ENCODE results near the gene DNLZ. TPM values are rescaled to one million over a fixed set of nuclear protein-coding genes. Genes with fewer than 3 reads are reported as not detected.

Gene DNLZ
- polyA plus RNA-seq, 2 of the 4 experiments (the other 2 are of a cell fraction) = 8.0 to 19.9 TPM

DNA sequence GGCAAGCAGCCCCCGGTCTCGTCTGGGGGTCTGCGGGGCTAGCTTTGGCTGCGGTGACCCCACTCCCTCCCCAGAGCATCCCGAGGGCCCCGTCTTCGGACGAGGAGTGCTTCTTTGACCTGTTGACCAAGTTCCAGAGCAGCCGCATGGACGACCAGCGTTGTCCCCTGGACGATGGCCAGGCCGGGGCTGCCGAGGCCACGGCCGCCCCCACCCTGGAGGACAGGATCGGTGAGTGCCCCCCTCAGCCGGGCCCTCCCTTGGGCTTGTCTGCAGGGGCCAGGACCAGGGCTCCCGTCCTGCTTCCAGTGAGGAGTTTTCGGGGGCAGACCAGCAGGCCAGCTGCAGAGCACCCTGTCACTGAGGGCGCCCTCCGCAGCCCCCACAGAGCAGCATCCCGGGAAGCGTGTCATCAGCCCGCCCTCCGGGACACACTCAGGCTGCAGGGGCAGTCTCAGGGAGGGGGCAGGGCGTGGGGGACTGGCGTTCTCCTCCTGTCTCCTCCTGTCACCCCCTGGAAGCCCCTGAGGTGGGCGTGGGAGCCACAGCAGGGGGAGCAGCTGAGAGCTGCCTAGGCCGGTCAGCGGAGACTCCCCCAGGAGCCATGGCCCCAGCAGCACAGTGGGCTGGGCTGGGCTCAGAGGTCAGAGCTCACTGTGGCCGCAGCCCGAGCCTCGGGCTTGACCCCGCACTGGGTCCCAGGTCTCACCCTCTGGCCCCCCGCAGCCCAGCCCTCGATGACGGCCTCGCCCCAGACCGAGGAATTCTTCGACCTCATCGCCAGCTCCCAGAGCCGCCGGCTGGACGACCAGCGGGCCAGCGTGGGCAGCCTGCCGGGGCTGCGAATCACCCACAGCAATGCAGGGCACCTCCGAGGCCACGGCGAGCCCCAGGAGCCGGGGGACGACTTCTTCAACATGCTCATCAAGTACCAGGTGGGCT is 7.7 kb downstream of the DNLZ start:
- POLR2A ChIA-PET = no interaction called here
- no peaks in the 10 kb centered on the region for H3K9me3 ChIP-seq
- DNase-seq (ENCODE audit: low read depth in 1 of 2, low spot score in 1 of 2) (no peak), FAIRE-seq (no peak), ATAC-seq (no peak)
- no peak for TF ChIP-seq PHF8 (IDR thresholded peaks at IDR 0.05; ENCODE audit: borderline replicate concordance, low read depth)
- no peak for TF ChIP-seq HEYL (CRISPR knock-in tag; IDR thresholded peaks at IDR 0.05)
- TF ChIP-seq, protein P1, sequence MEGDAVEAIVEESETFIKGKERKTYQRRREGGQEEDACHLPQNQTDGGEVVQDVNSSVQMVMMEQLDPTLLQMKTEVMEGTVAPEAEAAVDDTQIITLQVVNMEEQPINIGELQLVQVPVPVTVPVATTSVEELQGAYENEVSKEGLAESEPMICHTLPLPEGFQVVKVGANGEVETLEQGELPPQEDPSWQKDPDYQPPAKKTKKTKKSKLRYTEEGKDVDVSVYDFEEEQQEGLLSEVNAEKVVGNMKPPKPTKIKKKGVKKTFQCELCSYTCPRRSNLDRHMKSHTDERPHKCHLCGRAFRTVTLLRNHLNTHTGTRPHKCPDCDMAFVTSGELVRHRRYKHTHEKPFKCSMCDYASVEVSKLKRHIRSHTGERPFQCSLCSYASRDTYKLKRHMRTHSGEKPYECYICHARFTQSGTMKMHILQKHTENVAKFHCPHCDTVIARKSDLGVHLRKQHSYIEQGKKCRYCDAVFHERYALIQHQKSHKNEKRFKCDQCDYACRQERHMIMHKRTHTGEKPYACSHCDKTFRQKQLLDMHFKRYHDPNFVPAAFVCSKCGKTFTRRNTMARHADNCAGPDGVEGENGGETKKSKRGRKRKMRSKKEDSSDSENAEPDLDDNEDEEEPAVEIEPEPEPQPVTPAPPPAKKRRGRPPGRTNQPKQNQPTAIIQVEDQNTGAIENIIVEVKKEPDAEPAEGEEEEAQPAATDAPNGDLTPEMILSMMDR (IDR thresholded peaks at IDR 0.05) = no peak
- no peak for TF ChIP-seq EP300 (IDR thresholded peaks at IDR 0.05)
- TF ChIP-seq HOXB5 (CRISPR knock-in tag; IDR thresholded peaks at IDR 0.05) = no peak
- no peak for TF ChIP-seq SREBF2 (IDR thresholded peaks at IDR 0.05)
- TF ChIP-seq RARB (CRISPR knock-in tag; IDR thresholded peaks at IDR 0.05) = no peak
- TF ChIP-seq, protein P2, sequence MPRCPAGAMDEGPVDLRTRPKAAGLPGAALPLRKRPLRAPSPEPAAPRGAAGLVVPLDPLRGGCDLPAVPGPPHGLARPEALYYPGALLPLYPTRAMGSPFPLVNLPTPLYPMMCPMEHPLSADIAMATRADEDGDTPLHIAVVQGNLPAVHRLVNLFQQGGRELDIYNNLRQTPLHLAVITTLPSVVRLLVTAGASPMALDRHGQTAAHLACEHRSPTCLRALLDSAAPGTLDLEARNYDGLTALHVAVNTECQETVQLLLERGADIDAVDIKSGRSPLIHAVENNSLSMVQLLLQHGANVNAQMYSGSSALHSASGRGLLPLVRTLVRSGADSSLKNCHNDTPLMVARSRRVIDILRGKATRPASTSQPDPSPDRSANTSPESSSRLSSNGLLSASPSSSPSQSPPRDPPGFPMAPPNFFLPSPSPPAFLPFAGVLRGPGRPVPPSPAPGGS (IDR thresholded peaks at IDR 0.05) = no peak
- TF ChIP-seq, protein P3, sequence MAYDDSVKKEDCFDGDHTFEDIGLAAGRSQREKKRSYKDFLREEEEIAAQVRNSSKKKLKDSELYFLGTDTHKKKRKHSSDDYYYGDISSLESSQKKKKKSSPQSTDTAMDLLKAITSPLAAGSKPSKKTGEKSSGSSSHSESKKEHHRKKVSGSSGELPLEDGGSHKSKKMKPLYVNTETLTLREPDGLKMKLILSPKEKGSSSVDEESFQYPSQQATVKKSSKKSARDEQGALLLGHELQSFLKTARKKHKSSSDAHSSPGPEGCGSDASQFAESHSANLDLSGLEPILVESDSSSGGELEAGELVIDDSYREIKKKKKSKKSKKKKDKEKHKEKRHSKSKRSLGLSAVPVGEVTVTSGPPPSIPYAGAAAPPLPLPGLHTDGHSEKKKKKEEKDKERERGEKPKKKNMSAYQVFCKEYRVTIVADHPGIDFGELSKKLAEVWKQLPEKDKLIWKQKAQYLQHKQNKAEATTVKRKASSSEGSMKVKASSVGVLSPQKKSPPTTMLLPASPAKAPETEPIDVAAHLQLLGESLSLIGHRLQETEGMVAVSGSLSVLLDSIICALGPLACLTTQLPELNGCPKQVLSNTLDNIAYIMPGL (CRISPR knock-in tag; IDR thresholded peaks at IDR 0.05; ENCODE audit: borderline replicate concordance) = no peak
- TF ChIP-seq BHLHE40 (IDR thresholded peaks at IDR 0.05; ENCODE audit: low read depth, low read length) = no peak
- no peak for TF ChIP-seq RFX5 (IDR thresholded peaks at IDR 0.05)
- TF ChIP-seq, protein P4, sequence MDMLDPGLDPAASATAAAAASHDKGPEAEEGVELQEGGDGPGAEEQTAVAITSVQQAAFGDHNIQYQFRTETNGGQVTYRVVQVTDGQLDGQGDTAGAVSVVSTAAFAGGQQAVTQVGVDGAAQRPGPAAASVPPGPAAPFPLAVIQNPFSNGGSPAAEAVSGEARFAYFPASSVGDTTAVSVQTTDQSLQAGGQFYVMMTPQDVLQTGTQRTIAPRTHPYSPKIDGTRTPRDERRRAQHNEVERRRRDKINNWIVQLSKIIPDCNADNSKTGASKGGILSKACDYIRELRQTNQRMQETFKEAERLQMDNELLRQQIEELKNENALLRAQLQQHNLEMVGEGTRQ (IDR thresholded peaks at IDR 0.05) = no peak
- TF ChIP-seq GATA3 (IDR thresholded peaks at IDR 0.05; ENCODE audit: borderline replicate concordance) = no peak
- TF ChIP-seq CHD4 (IDR thresholded peaks at IDR 0.05; ENCODE audit: borderline replicate concordance) = no peak
- no peak for TF ChIP-seq ZC3H11A (IDR thresholded peaks at IDR 0.05)
- TF ChIP-seq FOSB (CRISPR knock-in tag; IDR thresholded peaks at IDR 0.05) = no peak
- TF ChIP-seq KDM5A (IDR thresholded peaks at IDR 0.05) = no peak
- TF ChIP-seq, protein P5, sequence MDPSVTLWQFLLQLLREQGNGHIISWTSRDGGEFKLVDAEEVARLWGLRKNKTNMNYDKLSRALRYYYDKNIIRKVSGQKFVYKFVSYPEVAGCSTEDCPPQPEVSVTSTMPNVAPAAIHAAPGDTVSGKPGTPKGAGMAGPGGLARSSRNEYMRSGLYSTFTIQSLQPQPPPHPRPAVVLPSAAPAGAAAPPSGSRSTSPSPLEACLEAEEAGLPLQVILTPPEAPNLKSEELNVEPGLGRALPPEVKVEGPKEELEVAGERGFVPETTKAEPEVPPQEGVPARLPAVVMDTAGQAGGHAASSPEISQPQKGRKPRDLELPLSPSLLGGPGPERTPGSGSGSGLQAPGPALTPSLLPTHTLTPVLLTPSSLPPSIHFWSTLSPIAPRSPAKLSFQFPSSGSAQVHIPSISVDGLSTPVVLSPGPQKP (IDR thresholded peaks at IDR 0.05; ENCODE audit: low read depth, low read length) = no peak
- no peak for TF ChIP-seq CBX2 (IDR thresholded peaks at IDR 0.05; ENCODE audit: borderline replicate concordance, low read depth)
- H3K4me2 ChIP-seq = peak overlapping the region; percentile 66
- CTCF ChIA-PET = interaction anchor here (0.7 to 3.2 kb wide), 4 partner anchors 10 to 137 kb away, joined by 3 to 12 read pairs (median 4); partner anchors contain the start of gene SNAPC4
- H3K4me3 ChIP-seq = no peak overlapping the region
- peaks cover 27% of the 10 kb centered on the region for H3K4me1 ChIP-seq
- H3K27ac ChIP-seq = peak overlapping the region in 1 of 2 experiments; percentile 57; a peak in 3 of 6 replicates
- WGBS (ENCODE audit: missing lambda C conversion rate) = 71% methylated on average over 32 of the region's 54 CpGs

Measured in A549 (cell line).